HCEC 1CT (cell line): ENCODE results near the gene PLAC8.
A peak's percentile ranks its signal among the peaks of the same experiment; 100 is the strongest.
"Not testable (repeated sequence)": the region's sequence is repeated elsewhere in the genome, so short reads cannot be mapped to it uniquely, and the experiment has no call there.

ENCODE experiments used
- DNase-seq: peaks from one replicate; pipeline ENCODE4 v3.0.0-alpha.2; 2017

PLAC8 gene

GRCh38 chr4:83062739-83063138, 51.8 kb downstream of the PLAC8 start:
- no peak for DNase-seq

- DNase-seq, result no peak
These were observed 59.6 kb downstream of the PLAC8 start for GRCh38 chr4:83054928-83055327.

- not testable (repeated sequence) for DNase-seq
These were observed 65.7 kb downstream of the PLAC8 start for GRCh38 chr4:83048781-83049180.

- no peak for DNase-seq
These were observed 67.6 kb downstream of the PLAC8 start for GRCh38 chr4:83046693-83047473.

DNA sequence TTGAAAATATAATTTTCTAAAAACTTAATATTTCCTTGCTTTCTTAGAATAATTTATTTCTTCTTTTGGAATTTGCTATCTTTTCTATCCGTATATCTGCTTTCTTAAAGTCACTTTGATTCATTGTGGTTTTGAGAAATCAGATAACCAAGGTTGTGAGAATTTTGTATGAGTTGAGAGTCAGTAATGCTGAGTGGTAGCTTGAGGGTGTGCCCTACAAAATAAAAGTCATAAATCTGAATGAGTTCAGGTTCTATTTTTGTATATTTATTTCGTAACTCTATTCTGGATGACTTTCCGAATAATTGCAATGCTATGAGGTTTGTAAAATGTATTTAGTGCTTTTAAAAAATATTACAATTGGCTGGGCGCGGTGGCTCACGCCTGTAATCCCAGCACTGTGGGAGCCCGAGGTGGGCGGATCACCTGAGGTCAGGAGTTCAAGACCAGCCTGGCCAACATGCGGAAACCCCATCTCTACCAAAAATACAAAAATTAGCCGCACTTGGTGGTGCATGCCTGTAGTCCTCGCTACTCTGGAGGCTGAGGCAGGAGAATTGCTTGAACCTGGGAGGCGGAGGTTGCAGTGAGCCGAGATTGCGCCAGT, 70.6 kb downstream of the PLAC8 start:
- peak; percentile 62 for DNase-seq

DNA sequence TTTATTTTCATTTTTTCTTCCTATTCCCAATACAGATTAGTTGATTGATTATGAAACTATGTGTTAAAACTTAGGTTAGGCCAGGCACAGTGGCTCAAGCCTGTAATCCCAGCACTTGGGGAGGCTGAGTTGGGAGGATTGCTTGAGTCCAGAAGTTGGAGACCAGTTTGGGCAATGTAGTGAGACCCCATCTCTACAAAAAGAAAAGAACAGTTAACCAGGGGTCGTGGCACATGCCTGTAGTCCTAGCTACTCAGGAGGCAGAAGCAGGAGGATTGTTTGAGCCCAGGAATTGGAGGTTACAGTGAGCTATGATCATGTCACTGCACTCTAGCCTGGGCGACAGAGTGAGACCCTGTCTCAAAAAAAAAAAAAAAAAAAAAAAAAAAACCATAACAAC, 71.4 kb downstream of the PLAC8 start:
- DNase-seq, result not testable (repeated sequence)

DNA sequence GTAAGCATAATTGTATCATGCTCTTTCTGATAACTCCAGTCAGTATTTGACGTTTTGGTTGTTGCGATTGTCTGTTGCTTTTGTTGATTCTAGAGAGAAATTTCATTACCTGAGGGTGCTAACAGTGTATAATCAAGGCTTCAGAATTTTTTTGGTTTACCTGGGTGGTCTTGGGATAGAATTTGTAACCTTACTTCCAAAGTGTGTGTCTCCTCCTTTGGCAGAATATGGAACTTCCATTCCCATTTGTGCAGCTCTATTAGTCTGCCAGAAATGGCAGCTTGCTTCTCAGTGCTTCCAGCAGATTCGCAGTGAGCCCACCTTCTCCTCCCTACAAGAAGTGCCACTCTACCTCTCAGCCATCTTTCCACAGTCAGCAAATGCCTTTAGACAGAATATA, 74.3 kb downstream of the PLAC8 start:
- no peak for DNase-seq
